MCF 10A (cell line): ENCODE measurements around the gene PNPLA7. TPM values are rescaled to one million over a fixed set of nuclear protein-coding genes. Genes with fewer than 3 reads are reported as not detected.
"Not testable (repeated sequence)": the region's sequence is repeated elsewhere in the genome, so short reads cannot be mapped to it uniquely, and the experiment has no call there.

Experiments used
- BruUV-seq: library from RNA; stranded (reverse); fragments of 400-500 nt; replicated peaks from 2 replicates; lab custom pipeline; 2021; lab: Mats Ljungman, UMichigan
- CTCF ChIA-PET: fragments of 300-600 bp; sonication (Branson Sonifier 250); formaldehyde crosslinking; extraction: SDS; loops from one replicate; lab custom pipeline; 2021; ENCODE audit warnings: antibody characterized with exemption, inconsistent platforms; lab: Yijun Ruan, JAX
- POLR2A ChIA-PET: fragments of 300-600, 350-650 bp; sonication (Branson Sonifier 250); formaldehyde crosslinking; extraction: SDS; loops from one replicate; lab custom pipeline; 2020; ENCODE audit warnings: antibody characterized with exemption, inconsistent platforms; lab: Yijun Ruan, JAX
- DNase-seq: peaks from one replicate; pipeline ENCODE4 v3.0.0-alpha.2; 2018; ENCODE audit not compliant: unreplicated experiment
- H3K27ac Mint-ChIP-seq: one replicate; pipeline ENCODE4 v1.8.0; 2022; ENCODE audit warnings: mild to moderate bottlenecking, low read depth, mixed read lengths; ENCODE audit not compliant: unreplicated experiment
- H3K27me3 Mint-ChIP-seq: one replicate; pipeline ENCODE4 v1.8.0; 2022; ENCODE audit warnings: mixed read lengths; ENCODE audit not compliant: insufficient read depth, unreplicated experiment
- H3K36me3 Mint-ChIP-seq: one replicate; pipeline ENCODE4 v1.8.0; 2022; ENCODE audit warnings: mild to moderate bottlenecking, moderate library complexity, mixed read lengths; ENCODE audit not compliant: insufficient read depth, unreplicated experiment
- H3K4me1 Mint-ChIP-seq: one replicate; pipeline ENCODE4 v1.8.0; 2022; ENCODE audit warnings: mixed read lengths; ENCODE audit not compliant: insufficient read depth, unreplicated experiment
- H3K4me3 Mint-ChIP-seq: one replicate; pipeline ENCODE4 v1.8.0; 2022; ENCODE audit warnings: mild to moderate bottlenecking, moderate library complexity, mixed read lengths; ENCODE audit not compliant: unreplicated experiment
- H3K9me3 Mint-ChIP-seq: one replicate; pipeline ENCODE4 v1.8.0; 2022; ENCODE audit warnings: mixed read lengths; ENCODE audit not compliant: unreplicated experiment
- intact Hi-C: fragments of 100-400 bp; cut with micrococcal nuclease; formaldehyde crosslinking; loops from 2 replicates; pipeline ENCODE4 v1.14.1; 2022
- total RNA-seq: library from RNA; stranded (reverse); gene quantifications from 2 replicates; pipeline ENCODE4 v1.2.3, GENCODE V29; 2022
- TF ChIP-seq, protein P1 (sequence below): fragments of 200-600 bp; IDR thresholded peaks from one replicate; pipeline ENCODE4 v1.8.0; 2022; ENCODE audit warnings: antibody characterized with exemption, mild to moderate bottlenecking; ENCODE audit not compliant: unreplicated experiment

The PNPLA7 gene
- total RNA-seq, 1 experiment from 2014 or later: 0.86 TPM

GRCh38 chr9:137470785-137471184, 79.4 kb downstream of the PNPLA7 start:
- H3K4me3 Mint-ChIP-seq: no peak overlapping the region
- TF ChIP-seq, protein P1, sequence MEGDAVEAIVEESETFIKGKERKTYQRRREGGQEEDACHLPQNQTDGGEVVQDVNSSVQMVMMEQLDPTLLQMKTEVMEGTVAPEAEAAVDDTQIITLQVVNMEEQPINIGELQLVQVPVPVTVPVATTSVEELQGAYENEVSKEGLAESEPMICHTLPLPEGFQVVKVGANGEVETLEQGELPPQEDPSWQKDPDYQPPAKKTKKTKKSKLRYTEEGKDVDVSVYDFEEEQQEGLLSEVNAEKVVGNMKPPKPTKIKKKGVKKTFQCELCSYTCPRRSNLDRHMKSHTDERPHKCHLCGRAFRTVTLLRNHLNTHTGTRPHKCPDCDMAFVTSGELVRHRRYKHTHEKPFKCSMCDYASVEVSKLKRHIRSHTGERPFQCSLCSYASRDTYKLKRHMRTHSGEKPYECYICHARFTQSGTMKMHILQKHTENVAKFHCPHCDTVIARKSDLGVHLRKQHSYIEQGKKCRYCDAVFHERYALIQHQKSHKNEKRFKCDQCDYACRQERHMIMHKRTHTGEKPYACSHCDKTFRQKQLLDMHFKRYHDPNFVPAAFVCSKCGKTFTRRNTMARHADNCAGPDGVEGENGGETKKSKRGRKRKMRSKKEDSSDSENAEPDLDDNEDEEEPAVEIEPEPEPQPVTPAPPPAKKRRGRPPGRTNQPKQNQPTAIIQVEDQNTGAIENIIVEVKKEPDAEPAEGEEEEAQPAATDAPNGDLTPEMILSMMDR: no peak
- BruUV-seq: no TSS peak
- H3K27me3 Mint-ChIP-seq: peaks cover 27% of the 10 kb centered on the region
- no peak for DNase-seq
- no peaks in the 10 kb centered on the region for H3K4me1 Mint-ChIP-seq
- intact Hi-C loops: no loop called here
- CTCF ChIA-PET: no interaction called here
- peaks cover 6% of the 10 kb centered on the region for H3K36me3 Mint-ChIP-seq
- peaks cover 7% of the 10 kb centered on the region for H3K9me3 Mint-ChIP-seq
- POLR2A ChIA-PET: interaction anchor here (1.4 kb wide), 1 partner anchor 11 kb away, joined by 4 read pairs; no protein-coding TSS in a partner anchor
- no peak overlapping the region for H3K27ac Mint-ChIP-seq

GRCh38 chr9:137467896-137468295, 82.3 kb downstream of the PNPLA7 start:
- H3K4me1 Mint-ChIP-seq: no peaks in the 10 kb centered on the region
- DNase-seq: no peak
- POLR2A ChIA-PET: no interaction called here
- peaks cover 4% of the 10 kb centered on the region for H3K36me3 Mint-ChIP-seq
- BruUV-seq: no TSS peak
- CTCF ChIA-PET: interaction anchor here (0.5 kb wide), 1 partner anchor 67 kb away, joined by 3 read pairs; no protein-coding TSS in a partner anchor
- peaks cover 31% of the 10 kb centered on the region for H3K27me3 Mint-ChIP-seq
- H3K27ac Mint-ChIP-seq: no peak overlapping the region
- TF ChIP-seq, protein P1: no peak
- H3K9me3 Mint-ChIP-seq: no peaks in the 10 kb centered on the region
- intact Hi-C loops: no loop called here
- no peak overlapping the region for H3K4me3 Mint-ChIP-seq

- POLR2A ChIA-PET: interaction anchor here (0.7 kb wide), 1 partner anchor 227 kb away, joined by 3 read pairs; no protein-coding TSS in a partner anchor
- TF ChIP-seq, protein P1: no peak
- CTCF ChIA-PET: interaction anchor here (0.6 kb wide), 1 partner anchor 42 kb away, joined by 3 read pairs; no protein-coding TSS in a partner anchor
- H3K27me3 Mint-ChIP-seq: peaks cover 31% of the 10 kb centered on the region
- H3K9me3 Mint-ChIP-seq: no peaks in the 10 kb centered on the region
- intact Hi-C loops: no loop called here
- no peak overlapping the region for H3K4me3 Mint-ChIP-seq
- no peaks in the 10 kb centered on the region for H3K4me1 Mint-ChIP-seq
- BruUV-seq: no TSS peak
- H3K36me3 Mint-ChIP-seq: no peaks in the 10 kb centered on the region
- no peak overlapping the region for H3K27ac Mint-ChIP-seq
- no peak for DNase-seq
Measured at GRCh38 chr9:137467161-137467581, 83.0 kb downstream of the PNPLA7 start.

- H3K9me3 Mint-ChIP-seq, DNase-seq, intact Hi-C loops, H3K36me3 Mint-ChIP-seq, H3K4me3 Mint-ChIP-seq, H3K4me1 Mint-ChIP-seq, BruUV-seq, H3K27ac Mint-ChIP-seq: not testable (repeated sequence)
- H3K27me3 Mint-ChIP-seq: peaks cover 31% of the 10 kb centered on the region
- POLR2A ChIA-PET: interaction anchor here (0.7 kb wide), 1 partner anchor 226 kb away, joined by 3 read pairs; no protein-coding TSS in a partner anchor
- CTCF ChIA-PET: interaction anchor here (0.6 kb wide), 1 partner anchor 42 kb away, joined by 3 read pairs; no protein-coding TSS in a partner anchor
Measured at GRCh38 chr9:137466389-137467085, 83.7 kb downstream of the PNPLA7 start.
